ENCODE measurements around the gene NCR2. TPM values are rescaled to one million over a fixed set of nuclear protein-coding genes. Genes with fewer than 3 reads are reported as not detected.

The NCR2 gene
- total RNA-seq, 1 experiment from 2014 or later: not detected

GRCh38 chr6:41325446-41326066 lies 9.9 kb upstream of the NCR2 start:
- ChIA-PET POLR2A (ENCODE audit: low non-redundant PET) (no interaction called here), CTCF (no interaction called here)
- Histone ChIP-seq H3K4me3 (ENCODE audit: low read depth, low read length, poor library complexity, severe bottlenecking) (no peak overlapping the region), H3K36me3 (ENCODE audit: insufficient read depth, low read length, poor library complexity, severe bottlenecking) (no peaks in the 10 kb centered on the region), H3K9me3 (ENCODE audit: low read depth, low read length, poor library complexity, severe bottlenecking) (no peaks in the 10 kb centered on the region), H3K4me1 (ENCODE audit: insufficient read depth, low read length, poor library complexity, severe bottlenecking) (no peaks in the 10 kb centered on the region), H3K27ac (ENCODE audit: low read depth, low read length, poor library complexity, severe bottlenecking) (no peak overlapping the region), H3K27me3 (replicated peaks; ENCODE audit: insufficient read depth, low read depth, low read length, poor library complexity) (peaks cover 17% of the 10 kb centered on the region)
- BruUV-seq (replicated peaks): no TSS peak
- intact Hi-C loops (cut with micrococcal nuclease; ENCODE audit: unreplicated experiment): no loop called here
- TF ChIP-seq CTCF (conservative IDR thresholded peaks at IDR 0.05; ENCODE audit: low read depth, low read length) (no peak), EZH2 (IDR thresholded peaks at IDR 0.05; ENCODE audit: borderline replicate concordance, low read depth, low read length, poor library complexity, severe bottlenecking) (no peak)
- no peak for DNase-seq (ENCODE audit: low spot score)

GRCh38 chr6:41326092-41326491 lies 9.3 kb upstream of the NCR2 start:
- Histone ChIP-seq H3K4me3 (ENCODE audit: low read depth, low read length, poor library complexity, severe bottlenecking) (no peak overlapping the region), H3K9me3 (ENCODE audit: low read depth, low read length, poor library complexity, severe bottlenecking) (no peaks in the 10 kb centered on the region), H3K4me1 (ENCODE audit: insufficient read depth, low read length, poor library complexity, severe bottlenecking) (no peaks in the 10 kb centered on the region), H3K36me3 (ENCODE audit: insufficient read depth, low read length, poor library complexity, severe bottlenecking) (no peaks in the 10 kb centered on the region), H3K27me3 (replicated peaks; ENCODE audit: insufficient read depth, low read depth, low read length, poor library complexity) (peaks cover 17% of the 10 kb centered on the region), H3K27ac (ENCODE audit: low read depth, low read length, poor library complexity, severe bottlenecking) (no peak overlapping the region)
- intact Hi-C loops (cut with micrococcal nuclease; ENCODE audit: unreplicated experiment): no loop called here
- BruUV-seq (replicated peaks): no TSS peak
- no peak for DNase-seq (ENCODE audit: low spot score)
- CTCF ChIA-PET: no interaction called here
- TF ChIP-seq CTCF (conservative IDR thresholded peaks at IDR 0.05; ENCODE audit: low read depth, low read length) (no peak), EZH2 (IDR thresholded peaks at IDR 0.05; ENCODE audit: borderline replicate concordance, low read depth, low read length, poor library complexity, severe bottlenecking) (no peak)
- POLR2A ChIA-PET (ENCODE audit: low non-redundant PET): no interaction called here

- Histone ChIP-seq H3K4me1 (ENCODE audit: insufficient read depth, low read length, poor library complexity, severe bottlenecking) (no peaks in the 10 kb centered on the region), H3K27me3 (replicated peaks; ENCODE audit: insufficient read depth, low read depth, low read length, poor library complexity) (peaks cover 17% of the 10 kb centered on the region), H3K9me3 (ENCODE audit: low read depth, low read length, poor library complexity, severe bottlenecking) (no peaks in the 10 kb centered on the region), H3K27ac (ENCODE audit: low read depth, low read length, poor library complexity, severe bottlenecking) (no peak overlapping the region), H3K4me3 (ENCODE audit: low read depth, low read length, poor library complexity, severe bottlenecking) (no peak overlapping the region), H3K36me3 (ENCODE audit: insufficient read depth, low read length, poor library complexity, severe bottlenecking) (no peaks in the 10 kb centered on the region)
- DNase-seq (ENCODE audit: low spot score): no peak
- intact Hi-C loops (cut with micrococcal nuclease; ENCODE audit: unreplicated experiment): no loop called here
- POLR2A ChIA-PET (ENCODE audit: low non-redundant PET): no interaction called here
- TF ChIP-seq EZH2 (IDR thresholded peaks at IDR 0.05; ENCODE audit: borderline replicate concordance, low read depth, low read length, poor library complexity, severe bottlenecking) (no peak), CTCF (conservative IDR thresholded peaks at IDR 0.05; ENCODE audit: low read depth, low read length) (no peak)
- BruUV-seq (replicated peaks): no TSS peak
- CTCF ChIA-PET: no interaction called here
These were observed 8.2 kb upstream of the NCR2 start for GRCh38 chr6:41327177-41327576.

All from A673 (cell line).